HUES48 (cell line): Measurements from ENCODE around the gene ADAMTS14.

Source experiments
- H3K27ac ChIP-seq: one replicate; pipeline ENCODE4 v1.7.0; 2013; ENCODE audit warnings: low read depth, low read length, inconsistent platforms
- H3K27me3 ChIP-seq: 2 replicates; pipeline ENCODE4 v1.6.1; 2013; ENCODE audit warnings: mild to moderate bottlenecking, low read length; ENCODE audit not compliant: control insufficient read depth, insufficient read depth
- H3K36me3 ChIP-seq: 2 replicates; pipeline ENCODE4 v1.6.1; 2013; ENCODE audit warnings: low read length; ENCODE audit not compliant: control insufficient read depth, insufficient read depth
- H3K4me1 ChIP-seq: 2 replicates; pipeline ENCODE4 v1.6.1; 2013; ENCODE audit warnings: mild to moderate bottlenecking, low read length; ENCODE audit not compliant: control insufficient read depth, insufficient read depth
- H3K4me3 ChIP-seq: 2 replicates; pipeline ENCODE4 v1.5.1; 2013; ENCODE audit warnings: mild to moderate bottlenecking, low read depth, low read length
- H3K9ac ChIP-seq: 2 replicates; pipeline ENCODE4 v1.6.1; 2013; ENCODE audit warnings: mild to moderate bottlenecking, low read depth, low read length, moderate library complexity
- H3K9me3 ChIP-seq: 2 replicates; pipeline ENCODE4 v1.6.1; 2013; ENCODE audit warnings: low read length; ENCODE audit not compliant: control insufficient read depth, insufficient read depth

Gene ADAMTS14

DNA sequence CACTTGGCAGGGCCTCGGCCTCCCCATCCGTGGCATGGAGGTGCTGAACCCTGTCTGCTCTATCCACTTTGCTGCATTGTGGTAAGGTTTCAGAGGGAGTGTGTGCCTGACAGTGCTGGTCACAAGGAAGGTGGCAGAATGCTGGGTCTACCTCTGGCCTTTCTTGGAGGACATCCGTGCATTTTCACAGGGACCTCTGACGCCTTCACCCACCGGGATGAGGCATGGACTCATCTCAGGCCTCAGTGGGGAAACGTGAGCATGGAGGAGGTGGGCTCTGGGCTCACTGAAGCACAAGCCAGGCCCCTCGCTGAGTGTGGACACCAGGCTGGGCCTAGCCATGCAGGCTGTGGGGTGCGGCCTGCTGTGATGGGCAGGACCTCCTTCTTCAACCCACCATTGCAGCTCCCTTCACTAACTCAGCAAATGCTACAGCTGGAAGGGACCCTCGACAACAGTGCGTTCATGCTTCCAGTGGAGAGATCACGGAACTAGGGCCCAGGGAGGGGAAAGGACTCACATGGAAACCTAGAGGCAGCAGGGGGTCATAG, 104.2 kb downstream of the ADAMTS14 start:
- H3K27ac ChIP-seq, result no peak overlapping the region
- H3K9me3 ChIP-seq, result no peaks in the 10 kb centered on the region
- H3K36me3 ChIP-seq, result no peaks in the 10 kb centered on the region
- no peaks in the 10 kb centered on the region for H3K27me3 ChIP-seq
- no peaks in the 10 kb centered on the region for H3K4me1 ChIP-seq
- H3K4me3 ChIP-seq, result no peak overlapping the region
- H3K9ac ChIP-seq, result no peak overlapping the region

DNA sequence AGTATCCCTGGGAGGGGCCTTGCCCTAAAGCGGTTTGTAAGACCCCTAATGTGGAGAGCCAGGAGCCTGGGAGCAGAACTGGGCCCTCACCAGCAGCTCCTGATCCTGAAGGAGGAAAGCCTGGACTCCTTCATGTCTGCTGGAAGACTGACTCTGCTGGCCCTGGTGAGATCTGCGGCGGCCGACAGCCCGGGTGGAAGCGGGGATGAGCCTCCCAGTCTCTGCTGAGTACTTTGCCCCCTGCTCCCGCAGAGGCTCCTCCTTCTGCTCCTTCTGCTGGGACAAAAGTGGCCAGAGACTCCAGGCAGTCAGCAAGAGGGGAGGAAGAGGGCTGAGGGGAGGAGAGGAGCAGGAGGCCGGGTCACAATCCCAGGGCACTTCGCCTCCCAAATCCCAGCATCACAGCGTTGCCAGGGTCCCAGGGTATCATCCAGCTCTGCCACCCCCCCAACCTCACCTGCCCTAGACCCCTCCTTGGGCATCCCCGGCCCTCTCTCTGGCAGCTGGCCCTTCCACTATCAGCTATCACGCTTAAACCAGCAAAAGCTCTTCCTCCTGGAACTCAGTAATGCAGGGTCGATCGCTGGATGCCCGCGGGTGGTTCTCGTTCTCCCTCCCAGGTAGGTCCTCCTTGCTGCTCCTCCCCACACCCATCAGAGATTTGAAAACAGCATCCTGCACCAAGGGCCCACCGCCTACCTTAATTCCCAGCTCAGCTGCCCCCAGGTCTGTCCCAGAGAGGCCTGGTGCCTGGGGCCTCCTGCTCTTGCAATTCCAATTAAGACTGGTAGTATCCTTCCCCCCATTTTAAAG, 105.0 kb downstream of the ADAMTS14 start:
- no peak overlapping the region for H3K4me3 ChIP-seq

DNA sequence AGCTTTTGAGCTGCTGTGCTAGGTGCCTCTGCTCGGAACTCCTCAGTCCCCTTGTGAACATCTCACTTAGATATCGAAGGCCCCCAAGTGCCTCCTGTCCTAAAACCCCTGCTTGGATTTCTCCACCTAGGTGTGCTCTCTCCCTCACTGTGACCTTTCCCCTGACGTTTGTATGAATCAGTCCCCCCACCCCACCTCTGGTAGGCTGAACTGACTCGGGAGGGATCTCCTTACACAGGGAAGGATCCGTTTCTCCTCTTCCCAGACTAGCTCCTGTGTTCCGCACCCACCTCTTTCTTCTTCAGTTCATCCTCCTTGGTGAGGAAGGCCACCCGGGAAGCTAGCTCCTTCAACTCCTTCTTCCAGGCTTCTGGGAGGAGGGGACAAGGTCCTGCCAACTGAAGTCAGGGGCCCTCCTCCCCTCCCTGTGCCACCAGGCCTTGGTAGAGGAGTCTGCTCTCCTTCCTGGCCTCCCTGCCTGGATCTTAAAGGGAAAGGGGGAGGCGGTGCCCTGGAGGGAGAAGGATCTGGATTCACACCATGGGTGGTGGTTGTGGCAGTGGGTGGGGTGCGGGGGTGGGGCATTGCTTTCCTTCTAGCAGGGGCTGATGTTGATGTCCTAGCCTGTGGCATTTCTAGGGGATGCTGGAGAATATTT, 106.1 kb downstream of the ADAMTS14 start:
- no peak overlapping the region for H3K27ac ChIP-seq
- no peak overlapping the region for H3K4me3 ChIP-seq

More for the DNA sequence above, 105.0 kb downstream of the ADAMTS14 start:
- no peaks in the 10 kb centered on the region for H3K9me3 ChIP-seq
- no peaks in the 10 kb centered on the region for H3K27me3 ChIP-seq
- no peak overlapping the region for H3K27ac ChIP-seq
- H3K36me3 ChIP-seq, result no peaks in the 10 kb centered on the region
- no peaks in the 10 kb centered on the region for H3K4me1 ChIP-seq
- no peak overlapping the region for H3K9ac ChIP-seq

GRCh38 chr10:70779088-70779487, 106.8 kb downstream of the ADAMTS14 start:
- Histone ChIP-seq H3K36me3 (no peaks in the 10 kb centered on the region), H3K27me3 (no peaks in the 10 kb centered on the region), H3K4me3 (no peak overlapping the region), H3K27ac (no peak overlapping the region), H3K9ac (no peak overlapping the region), H3K4me1 (no peaks in the 10 kb centered on the region), H3K9me3 (no peaks in the 10 kb centered on the region)

More for the DNA sequence above, 106.1 kb downstream of the ADAMTS14 start:
- no peaks in the 10 kb centered on the region for H3K9me3 ChIP-seq
- H3K27me3 ChIP-seq, result no peaks in the 10 kb centered on the region
- H3K9ac ChIP-seq, result no peak overlapping the region
- no peaks in the 10 kb centered on the region for H3K36me3 ChIP-seq
- no peaks in the 10 kb centered on the region for H3K4me1 ChIP-seq

GRCh38 chr10:70779511-70780369, 107.4 kb downstream of the ADAMTS14 start:
- Histone ChIP-seq H3K27me3 (no peaks in the 10 kb centered on the region), H3K4me3 (no peak overlapping the region), H3K9ac (no peak overlapping the region), H3K27ac (no peak overlapping the region), H3K9me3 (no peaks in the 10 kb centered on the region), H3K36me3 (no peaks in the 10 kb centered on the region), H3K4me1 (no peaks in the 10 kb centered on the region)

DNA sequence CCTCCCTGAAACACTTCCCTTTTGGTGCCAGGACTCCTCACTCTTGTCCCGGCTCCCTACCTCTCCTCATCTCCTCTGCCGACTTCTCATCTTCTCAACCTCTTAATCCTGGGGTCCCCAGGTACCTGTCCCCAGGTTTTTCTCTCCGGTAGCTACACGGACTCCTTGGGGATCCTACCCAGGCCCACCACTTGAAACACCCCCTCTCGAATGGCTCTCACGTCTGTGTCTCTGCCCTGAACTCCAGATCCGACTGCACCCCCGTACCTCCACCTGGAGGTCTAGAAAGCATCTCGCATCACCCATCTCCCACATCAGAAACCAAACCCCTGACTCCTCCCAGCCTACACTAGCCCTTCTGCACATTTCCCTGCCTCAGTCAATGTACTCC, 108.1 kb downstream of the ADAMTS14 start:
- H3K4me1 ChIP-seq, result no peaks in the 10 kb centered on the region
- no peaks in the 10 kb centered on the region for H3K27me3 ChIP-seq
- H3K4me3 ChIP-seq, result no peak overlapping the region
- no peaks in the 10 kb centered on the region for H3K36me3 ChIP-seq
- no peak overlapping the region for H3K27ac ChIP-seq
- no peaks in the 10 kb centered on the region for H3K9me3 ChIP-seq
- H3K9ac ChIP-seq, result no peak overlapping the region

DNA sequence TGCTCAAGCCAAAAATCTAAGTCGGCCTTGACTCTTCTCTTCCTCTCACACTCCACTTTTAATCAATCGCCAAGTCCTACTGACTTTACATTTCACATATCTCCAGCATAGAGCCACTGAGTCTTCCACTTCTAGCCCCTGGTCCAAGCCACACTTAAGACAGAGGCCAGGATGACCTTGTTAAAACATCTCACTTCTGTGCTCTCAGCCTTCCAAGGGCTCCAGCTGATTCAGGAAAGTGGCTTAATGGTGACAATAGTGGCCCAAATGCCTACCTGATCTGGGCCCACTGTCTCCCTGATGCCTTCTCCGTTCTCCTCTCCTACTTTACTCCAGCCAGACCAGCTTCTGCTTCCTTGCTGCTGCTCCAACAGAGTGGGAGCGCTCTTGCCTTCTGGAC, 108.5 kb downstream of the ADAMTS14 start:
- Histone ChIP-seq H3K27ac (no peak overlapping the region), H3K4me1 (no peaks in the 10 kb centered on the region), H3K4me3 (no peak overlapping the region), H3K27me3 (no peaks in the 10 kb centered on the region), H3K9me3 (no peaks in the 10 kb centered on the region), H3K9ac (no peak overlapping the region), H3K36me3 (no peaks in the 10 kb centered on the region)

GRCh38 chr10:70781461-70782051, 109.2 kb downstream of the ADAMTS14 start:
- Histone ChIP-seq H3K27ac (no peak overlapping the region), H3K9me3 (no peaks in the 10 kb centered on the region), H3K9ac (no peak overlapping the region), H3K4me1 (no peaks in the 10 kb centered on the region), H3K4me3 (no peak overlapping the region), H3K27me3 (no peaks in the 10 kb centered on the region), H3K36me3 (no peaks in the 10 kb centered on the region)

- Histone ChIP-seq H3K27me3 (no peaks in the 10 kb centered on the region), H3K9ac (no peak overlapping the region), H3K4me3 (no peak overlapping the region), H3K4me1 (no peaks in the 10 kb centered on the region), H3K36me3 (no peaks in the 10 kb centered on the region), H3K27ac (no peak overlapping the region), H3K9me3 (no peaks in the 10 kb centered on the region)
Observed at GRCh38 chr10:70782086-70782745, 109.9 kb downstream of the ADAMTS14 start.
